OCI-LY7 (cell line): ENCODE results near the gene FAH. TPM values are rescaled to one million over a fixed set of nuclear protein-coding genes. Genes with fewer than 3 reads are reported as not detected.

Experiments used
- BruUV-seq: library from RNA; stranded (reverse); fragments of 400-500 nt; replicated peaks from 2 replicates; lab custom pipeline; 2021; lab: Mats Ljungman, UMichigan
- CTCF ChIA-PET: fragments of 300-600 bp; sonication (Branson Sonifier 250); formaldehyde crosslinking; loops from one replicate; lab custom pipeline; 2022; ENCODE audit warnings: antibody characterized with exemption; ENCODE audit not compliant: unreplicated experiment; lab: Charles Lee
- POLR2A ChIA-PET: fragments of 300-600 bp; sonication (Branson Sonifier 250); formaldehyde crosslinking; loops from one replicate; lab custom pipeline; 2022; ENCODE audit warnings: antibody characterized with exemption; lab: Charles Lee
- DNase-seq: peaks from one replicate; pipeline ENCODE4 v3.0.0-alpha.2; 2015; ENCODE audit warnings: low spot score
- H2AFZ ChIP-seq: fragments of 200-600 bp; sonication (generic), shearing (Covaris generic); 2 replicates; pipeline ENCODE4 v1.6.1; 2014; ENCODE audit warnings: mild to moderate bottlenecking, antibody characterized with exemption, low read length, moderate library complexity
- H3K27ac ChIP-seq: fragments of 200-600 bp; sonication (generic); 2 replicates; pipeline ENCODE4 v1.5.1; 2014; ENCODE audit warnings: mixed run types, low read depth, mild to moderate bottlenecking, moderate library complexity, low read length, inconsistent platforms; ENCODE audit not compliant: poor library complexity, severe bottlenecking
- H3K36me3 ChIP-seq: fragments of 200-600 bp; sonication (generic); 2 replicates; pipeline ENCODE4 v1.6.1; 2014; ENCODE audit warnings: mild to moderate bottlenecking, antibody characterized with exemption, low read length, moderate library complexity, mixed read lengths; ENCODE audit not compliant: insufficient read depth
- H3K4me1 ChIP-seq: fragments of 200-600 bp; sonication (generic); 2 replicates; pipeline ENCODE4 v1.5.1; 2014; ENCODE audit warnings: mild to moderate bottlenecking, low read length; ENCODE audit not compliant: insufficient read depth, poor library complexity, severe bottlenecking
- H3K4me2 ChIP-seq: fragments of 200-600 bp; sonication (generic); 2 replicates; pipeline ENCODE4 v1.6.1; 2014; ENCODE audit warnings: mild to moderate bottlenecking, low read length
- H3K4me3 ChIP-seq: fragments of 200-600 bp; sonication (generic); 2 replicates; pipeline ENCODE4 v1.5.1; 2014; ENCODE audit warnings: mild to moderate bottlenecking, low read depth, low read length; ENCODE audit not compliant: poor library complexity, severe bottlenecking
- H3K79me2 ChIP-seq: fragments of 200-600 bp; sonication (generic); 2 replicates; pipeline ENCODE4 v1.6.1; 2016; ENCODE audit warnings: low read depth, mild to moderate bottlenecking, low read length, moderate library complexity, mixed read lengths; ENCODE audit not compliant: insufficient read depth
- H3K9me2 ChIP-seq: fragments of 200-600 bp; sonication (generic); 2 replicates; pipeline ENCODE4 v1.6.1; 2016; ENCODE audit warnings: mild to moderate bottlenecking, low read length, mixed read lengths; ENCODE audit not compliant: insufficient read depth
- H3K9me3 ChIP-seq: fragments of 200-600 bp; sonication (generic); 2 replicates; pipeline ENCODE4 v1.6.1; 2014; ENCODE audit warnings: mild to moderate bottlenecking, mixed run types, low read length, mixed read lengths
- H4K20me1 ChIP-seq: fragments of 200-600 bp; sonication (generic); 2 replicates; pipeline ENCODE4 v1.6.1; 2014; ENCODE audit warnings: mild to moderate bottlenecking, antibody characterized with exemption, low read length, moderate library complexity, mixed read lengths; ENCODE audit not compliant: insufficient read depth
- EZH2phosphoT487 ChIP-seq: fragments of 200-600 bp; sonication (generic); IDR thresholded peaks from 2 replicates; pipeline ENCODE4 v1.6.1; 2018; ENCODE audit warnings: low read depth, borderline replicate concordance, mild to moderate bottlenecking, mixed run types, antibody characterized with exemption, low read length, moderate library complexity, mixed read lengths
- intact Hi-C: fragments of 100-400 bp; cut with micrococcal nuclease; formaldehyde crosslinking; loops from one replicate; pipeline ENCODE4 v1.10.0; 2022; ENCODE audit not compliant: unreplicated experiment
- total RNA-seq, 2 experiments: library from RNA; depleted of rRNA in 1 of 2; stranded (reverse); fragments of >200 nt in 1 of 2; shearing (Covaris generic) in 1 of 2; gene quantifications; 2 replicates each; pipeline ENCODE4 v1.2.3, GENCODE V29; 2014 to 2022
- TF ChIP-seq, protein P1 (sequence below): fragments of 200-600 bp; sonication (generic); conservative IDR thresholded peaks from 2 replicates; pipeline ENCODE4 v1.5.1; 2014; ENCODE audit warnings: mild to moderate bottlenecking, antibody characterized with exemption, low read length, moderate library complexity, mixed read lengths

The FAH gene
- total RNA-seq, 2 experiments from 2014 or later = 9.4 to 18.4 TPM

DNA sequence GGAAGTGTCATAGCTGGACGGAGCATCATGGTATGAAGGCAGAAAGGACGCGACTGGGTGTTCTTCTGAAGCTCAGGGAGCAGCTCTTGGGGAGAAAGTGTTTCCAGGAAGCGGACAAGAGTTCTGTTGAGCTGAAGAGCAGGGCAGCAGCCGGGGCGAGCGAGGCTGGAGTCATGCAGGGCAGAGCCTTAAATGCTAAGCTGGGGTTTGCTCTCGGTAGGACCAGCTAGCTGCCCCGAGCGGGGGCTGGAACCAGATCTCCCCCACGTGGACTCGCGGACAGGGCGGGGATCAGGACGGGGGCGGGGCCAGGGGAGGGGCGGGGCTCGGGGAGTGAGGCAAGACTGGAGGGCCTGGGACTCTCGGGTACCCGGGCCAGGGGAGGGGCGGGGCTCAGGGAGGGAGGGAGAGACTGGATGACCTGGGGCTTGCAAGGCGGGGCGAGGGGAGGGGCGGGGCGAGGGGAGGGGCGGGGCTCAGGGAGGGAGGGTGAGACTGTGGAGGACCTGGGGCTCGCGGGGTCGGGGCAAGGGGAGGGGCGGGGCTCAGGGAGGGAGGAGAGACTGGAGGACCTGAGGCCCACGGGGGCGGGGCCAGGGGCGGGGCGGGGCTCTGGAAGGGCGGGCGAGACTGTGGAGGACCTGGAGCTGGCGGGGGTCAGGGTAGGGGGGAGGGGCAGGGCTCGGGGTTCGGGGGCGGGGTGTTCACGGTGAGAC is 461 bp upstream of the FAH start:
- Histone ChIP-seq H4K20me1 (no peaks in the 10 kb centered on the region), H3K4me3 (peak overlapping the region; percentile 73), H2AFZ (peak overlapping the region; percentile 99), H3K27ac (no peak overlapping the region), H3K9me3 (no peaks in the 10 kb centered on the region), H3K4me2 (peak overlapping the region; percentile 99), H3K9me2 (no peaks in the 10 kb centered on the region), H3K79me2 (no peaks in the 10 kb centered on the region), H3K36me3 (no peaks in the 10 kb centered on the region), H3K4me1 (peaks cover 14% of the 10 kb centered on the region)
- POLR2A ChIA-PET = interaction anchor here (0.5 to 1.8 kb wide), 4 partner anchors 8 to 131 kb away, joined by 3 to 5 read pairs (median 4); no protein-coding TSS in a partner anchor
- TF ChIP-seq, protein P1, sequence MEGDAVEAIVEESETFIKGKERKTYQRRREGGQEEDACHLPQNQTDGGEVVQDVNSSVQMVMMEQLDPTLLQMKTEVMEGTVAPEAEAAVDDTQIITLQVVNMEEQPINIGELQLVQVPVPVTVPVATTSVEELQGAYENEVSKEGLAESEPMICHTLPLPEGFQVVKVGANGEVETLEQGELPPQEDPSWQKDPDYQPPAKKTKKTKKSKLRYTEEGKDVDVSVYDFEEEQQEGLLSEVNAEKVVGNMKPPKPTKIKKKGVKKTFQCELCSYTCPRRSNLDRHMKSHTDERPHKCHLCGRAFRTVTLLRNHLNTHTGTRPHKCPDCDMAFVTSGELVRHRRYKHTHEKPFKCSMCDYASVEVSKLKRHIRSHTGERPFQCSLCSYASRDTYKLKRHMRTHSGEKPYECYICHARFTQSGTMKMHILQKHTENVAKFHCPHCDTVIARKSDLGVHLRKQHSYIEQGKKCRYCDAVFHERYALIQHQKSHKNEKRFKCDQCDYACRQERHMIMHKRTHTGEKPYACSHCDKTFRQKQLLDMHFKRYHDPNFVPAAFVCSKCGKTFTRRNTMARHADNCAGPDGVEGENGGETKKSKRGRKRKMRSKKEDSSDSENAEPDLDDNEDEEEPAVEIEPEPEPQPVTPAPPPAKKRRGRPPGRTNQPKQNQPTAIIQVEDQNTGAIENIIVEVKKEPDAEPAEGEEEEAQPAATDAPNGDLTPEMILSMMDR = no peak
- no peak for TF ChIP-seq EZH2phosphoT487
- CTCF ChIA-PET = interaction anchor here (0.6 to 0.7 kb wide), 2 partner anchors 39 to 175 kb away, joined by 5 read pairs; no protein-coding TSS in a partner anchor
- intact Hi-C loops = loop anchor here (2.0 to 10.0 kb wide), 3 partner anchors 94 to 258 kb away; partner anchors contain the start of genes MTHFS and ZFAND6
- BruUV-seq = no TSS peak
- DNase-seq = peak; percentile 91

DNA sequence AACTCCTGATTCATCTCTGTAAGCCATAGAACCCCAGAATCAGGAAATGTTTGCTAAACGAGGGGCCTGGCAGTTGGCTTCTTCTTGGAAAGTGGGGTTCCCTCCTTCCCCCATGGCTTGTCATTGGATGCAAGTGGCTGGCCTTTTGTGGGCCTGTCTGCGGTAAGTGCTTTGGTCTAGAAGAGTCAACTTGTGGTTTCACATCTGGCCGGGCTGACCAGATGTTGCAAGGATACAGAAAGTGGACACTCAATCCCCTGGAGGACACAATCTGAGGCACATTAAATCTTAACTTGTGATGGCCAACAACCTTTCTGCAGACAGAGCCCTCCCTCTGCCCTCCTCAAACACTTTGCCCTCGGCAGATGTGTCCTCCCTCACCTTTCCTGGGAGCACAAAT is 1.1 kb downstream of the FAH start:
- CTCF ChIA-PET = interaction anchor here (0.6 kb wide), 1 partner anchor 1980 kb away, joined by 3 read pairs; no protein-coding TSS in a partner anchor
- H3K9me3 ChIP-seq = no peaks in the 10 kb centered on the region
- peak overlapping the region; percentile 71 for H3K4me3 ChIP-seq
- H3K4me2 ChIP-seq = peak overlapping the region; percentile 77
- peaks cover 20% of the 10 kb centered on the region for H3K4me1 ChIP-seq
- no peaks in the 10 kb centered on the region for H3K36me3 ChIP-seq
- no peak for TF ChIP-seq EZH2phosphoT487
- TF ChIP-seq, protein P1 = no peak
- H3K27ac ChIP-seq = no peak overlapping the region
- no peaks in the 10 kb centered on the region for H4K20me1 ChIP-seq
- no peak for DNase-seq
- H3K9me2 ChIP-seq = no peaks in the 10 kb centered on the region
- no peaks in the 10 kb centered on the region for H3K79me2 ChIP-seq
- H2AFZ ChIP-seq = peak overlapping the region; percentile 44; the same call in 1 of the 2 replicates
- BruUV-seq = no TSS peak
- intact Hi-C loops = loop anchor here (2.0 to 10.0 kb wide), 3 partner anchors 95 to 259 kb away; partner anchors contain the start of genes MTHFS and ZFAND6
- POLR2A ChIA-PET = no interaction called here

DNA sequence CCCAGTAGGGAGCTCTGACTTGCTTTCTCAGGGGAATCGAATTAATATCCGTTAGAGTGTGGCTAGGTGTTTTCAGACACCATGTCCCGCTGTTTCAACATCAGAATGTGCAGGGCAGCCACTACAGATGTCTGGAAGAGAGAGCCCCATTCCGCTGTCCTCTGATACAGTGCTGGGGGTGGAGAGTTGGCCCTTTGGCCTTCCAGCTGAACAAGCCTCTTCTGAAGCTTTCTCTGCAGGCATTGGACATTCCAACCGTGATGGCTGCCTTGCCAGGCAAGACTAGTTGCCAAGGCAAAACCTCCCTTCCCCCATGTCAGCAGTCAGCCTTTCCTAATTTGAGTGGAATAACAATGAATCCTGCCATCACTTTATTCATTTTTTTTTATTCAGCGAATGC is 1.5 kb downstream of the FAH start:
- H3K4me3 ChIP-seq = no peak overlapping the region
- H3K79me2 ChIP-seq = no peaks in the 10 kb centered on the region
- H3K36me3 ChIP-seq = no peaks in the 10 kb centered on the region
- H3K9me3 ChIP-seq = no peaks in the 10 kb centered on the region
- no TSS peak for BruUV-seq
- H2AFZ ChIP-seq = no peak overlapping the region
- no peak overlapping the region for H3K27ac ChIP-seq
- H3K9me2 ChIP-seq = no peaks in the 10 kb centered on the region
- peaks cover 20% of the 10 kb centered on the region for H3K4me1 ChIP-seq
- no peak for DNase-seq
- intact Hi-C loops = loop anchor here (5.0 to 10.0 kb wide), 2 partner anchors 232 to 260 kb away; partner anchors contain the start of gene MTHFS
- ChIA-PET POLR2A (interaction anchor here (0.6 kb wide), 1 partner anchor 98 kb away, joined by 3 read pairs; no protein-coding TSS in a partner anchor), CTCF (interaction anchor here (0.6 kb wide), 1 partner anchor 177 kb away, joined by 3 read pairs; no protein-coding TSS in a partner anchor)
- no peaks in the 10 kb centered on the region for H4K20me1 ChIP-seq
- H3K4me2 ChIP-seq = no peak overlapping the region
- no peak for TF ChIP-seq EZH2phosphoT487
- TF ChIP-seq, protein P1 = no peak
